HG03571 (cell line): ENCODE measurements around the gene SLC30A1.
"Not testable (repeated sequence)": the region's sequence is repeated elsewhere in the genome, so short reads cannot be mapped to it uniquely, and the experiment has no call there.

Experiments
- ATAC-seq: cut with Tn5 transposase; IDR thresholded peaks from one replicate; pipeline ENCODE4 v1.9.1; 2021; ENCODE audit not compliant: unreplicated experiment

The SLC30A1 gene

GRCh38 chr1:211583011-211583992 lies 4.3 kb upstream of the SLC30A1 start:
- no peak for ATAC-seq

GRCh38 chr1:211581526-211581925 lies 2.6 kb upstream of the SLC30A1 start:
- ATAC-seq: no peak

GRCh38 chr1:211580303-211580687 lies 1.3 kb upstream of the SLC30A1 start:
- no peak for ATAC-seq

- peak; percentile 38 for ATAC-seq
Measured at GRCh38 chr1:211579440-211580302, 710 bp upstream of the SLC30A1 start.

GRCh38 chr1:211577819-211578639 lies 932 bp downstream of the SLC30A1 start:
- ATAC-seq: peak; percentile 38

- no peak for ATAC-seq
Measured at GRCh38 chr1:211577277-211577818, 1.6 kb downstream of the SLC30A1 start.

GRCh38 chr1:211576717-211577116 lies 2.2 kb downstream of the SLC30A1 start:
- ATAC-seq: no peak

GRCh38 chr1:211574705-211575104 lies 4.3 kb downstream of the SLC30A1 start:
- no peak for ATAC-seq

GRCh38 chr1:211571998-211572397 lies 7.0 kb downstream of the SLC30A1 start:
- no peak for ATAC-seq

GRCh38 chr1:211570378-211570777 lies 8.6 kb downstream of the SLC30A1 start:
- not testable (repeated sequence) for ATAC-seq

- peak; percentile 97 for ATAC-seq
Measured at GRCh38 chr1:211566431-211567025, 12.4 kb downstream of the SLC30A1 start.

GRCh38 chr1:211564084-211564483 lies 14.9 kb downstream of the SLC30A1 start:
- no peak for ATAC-seq

- no peak for ATAC-seq
Measured at GRCh38 chr1:211559222-211560010, 19.5 kb downstream of the SLC30A1 start.

- no peak for ATAC-seq
Measured at GRCh38 chr1:211557894-211558625, 20.9 kb downstream of the SLC30A1 start.

- no peak for ATAC-seq
Measured at GRCh38 chr1:211553549-211553948, 25.4 kb downstream of the SLC30A1 start.

GRCh38 chr1:211551638-211552460 lies 27.1 kb downstream of the SLC30A1 start:
- no peak for ATAC-seq

- ATAC-seq: no peak
Measured at GRCh38 chr1:211549092-211549711, 29.8 kb downstream of the SLC30A1 start.
